ENCODE results near the gene TUBB1.

Gene TUBB1

DNA sequence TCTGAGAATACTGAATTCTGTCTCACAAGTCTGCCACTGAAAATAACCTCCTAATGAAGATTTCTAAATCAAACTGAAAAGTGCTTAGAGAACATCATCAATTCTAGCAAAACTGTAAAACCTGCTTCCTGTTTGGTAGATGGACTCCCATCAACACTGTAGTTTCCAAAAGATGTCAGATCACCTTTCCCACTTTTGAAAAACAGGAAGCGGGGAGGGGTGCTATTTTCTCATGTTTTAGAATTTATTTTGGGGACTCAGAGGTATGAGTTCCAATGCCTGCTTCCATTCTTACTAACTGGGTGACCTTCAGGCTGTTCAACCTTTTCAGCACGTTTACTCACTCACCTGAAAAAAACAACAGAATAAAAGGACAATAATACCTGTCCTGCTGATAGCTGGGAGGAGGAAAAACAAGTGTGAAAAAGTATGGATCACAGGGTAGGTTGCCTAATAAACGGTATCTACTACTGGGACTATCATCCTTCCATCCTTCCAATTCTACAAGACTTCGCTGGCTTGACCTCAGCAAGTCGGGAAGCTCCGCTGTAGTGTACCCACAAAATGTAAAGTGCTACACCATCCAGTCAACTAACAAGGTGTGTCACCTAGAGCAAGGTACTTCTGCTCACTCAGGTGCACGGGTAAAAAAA, 11.8 kb downstream of the TUBB1 start:
- H3F3A ChIP-seq (ENCODE audit: insufficient read depth, low read length) = peaks cover 19% of the 10 kb centered on the region

DNA sequence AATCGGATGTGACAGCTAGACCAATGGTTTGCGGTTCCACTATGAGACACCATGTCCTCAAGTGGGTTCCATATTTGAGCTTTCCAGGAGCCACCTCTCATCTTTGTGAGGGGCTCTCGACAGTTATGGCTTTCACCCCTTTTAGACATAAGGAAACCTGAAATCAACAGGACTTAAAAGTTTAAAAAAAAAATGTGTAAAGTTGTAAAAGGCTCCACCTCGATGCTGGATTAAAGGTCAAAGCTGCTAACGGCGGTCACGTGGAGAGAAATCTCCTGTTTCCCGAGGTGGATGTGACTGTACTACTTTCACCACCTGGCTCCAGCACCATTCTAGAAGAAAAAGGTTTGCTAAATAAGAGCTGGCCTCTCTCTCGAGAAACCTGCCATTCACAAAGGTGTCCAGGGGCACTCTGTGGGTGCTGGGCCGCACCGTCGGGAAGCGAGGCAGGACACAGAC, 12.4 kb downstream of the TUBB1 start:
- Histone ChIP-seq H2AFZ (ENCODE audit: low read length) (peak overlapping the region; percentile 72), H3K4me1 (ENCODE audit: low read length) (peaks cover 31% of the 10 kb centered on the region), H3K36me3 (replicated peaks; ENCODE audit: insufficient read depth, low read length) (peaks cover 6% of the 10 kb centered on the region), H4K20me1 (ENCODE audit: insufficient read depth, low read length) (peaks cover 15% of the 10 kb centered on the region), H3K4me2 (ENCODE audit: low read depth, low read length) (peak overlapping the region; percentile 69), H3K27ac (ENCODE audit: low read length) (peak overlapping the region; percentile 72; the same call in 1 of the 2 replicates), H3K4me3 (ENCODE audit: low read length) (peak overlapping the region; percentile 98), H3F3A (ENCODE audit: insufficient read depth, low read length) (peaks cover 19% of the 10 kb centered on the region), H3K27me3 (replicated peaks; ENCODE audit: insufficient read depth, low read length) (no peaks in the 10 kb centered on the region), H3K79me2 (ENCODE audit: low read length) (peaks cover 68% of the 10 kb centered on the region), H3K9me2 (replicated peaks; ENCODE audit: insufficient read depth, low read length) (no peaks in the 10 kb centered on the region), H3K9me3 (replicated peaks; ENCODE audit: insufficient read depth, low read length) (no peaks in the 10 kb centered on the region), H3K9ac (ENCODE audit: low read length) (peak overlapping the region; percentile 93)
- DNase-seq = peak; percentile 59
- TF ChIP-seq EZH2phosphoT487 (IDR thresholded peaks at IDR 0.05; ENCODE audit: low read length) = no peak
- no peak for TF ChIP-seq EZH2 (optimal IDR thresholded peaks at IDR 0.05; ENCODE audit: low read depth, low read length)
- TF ChIP-seq, protein P1, sequence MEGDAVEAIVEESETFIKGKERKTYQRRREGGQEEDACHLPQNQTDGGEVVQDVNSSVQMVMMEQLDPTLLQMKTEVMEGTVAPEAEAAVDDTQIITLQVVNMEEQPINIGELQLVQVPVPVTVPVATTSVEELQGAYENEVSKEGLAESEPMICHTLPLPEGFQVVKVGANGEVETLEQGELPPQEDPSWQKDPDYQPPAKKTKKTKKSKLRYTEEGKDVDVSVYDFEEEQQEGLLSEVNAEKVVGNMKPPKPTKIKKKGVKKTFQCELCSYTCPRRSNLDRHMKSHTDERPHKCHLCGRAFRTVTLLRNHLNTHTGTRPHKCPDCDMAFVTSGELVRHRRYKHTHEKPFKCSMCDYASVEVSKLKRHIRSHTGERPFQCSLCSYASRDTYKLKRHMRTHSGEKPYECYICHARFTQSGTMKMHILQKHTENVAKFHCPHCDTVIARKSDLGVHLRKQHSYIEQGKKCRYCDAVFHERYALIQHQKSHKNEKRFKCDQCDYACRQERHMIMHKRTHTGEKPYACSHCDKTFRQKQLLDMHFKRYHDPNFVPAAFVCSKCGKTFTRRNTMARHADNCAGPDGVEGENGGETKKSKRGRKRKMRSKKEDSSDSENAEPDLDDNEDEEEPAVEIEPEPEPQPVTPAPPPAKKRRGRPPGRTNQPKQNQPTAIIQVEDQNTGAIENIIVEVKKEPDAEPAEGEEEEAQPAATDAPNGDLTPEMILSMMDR (IDR thresholded peaks at IDR 0.05; ENCODE audit: low read length) = no peak

More for the DNA sequence above, 11.8 kb downstream of the TUBB1 start:
- H3K4me3 ChIP-seq (ENCODE audit: low read length) = peak overlapping the region; percentile 98
- H3K9me3 ChIP-seq (replicated peaks; ENCODE audit: insufficient read depth, low read length) = no peaks in the 10 kb centered on the region
- H3K27me3 ChIP-seq (replicated peaks; ENCODE audit: insufficient read depth, low read length) = no peaks in the 10 kb centered on the region
- peak overlapping the region; percentile 72; the same call in 1 of the 2 replicates for H3K27ac ChIP-seq (ENCODE audit: low read length)
- H4K20me1 ChIP-seq (ENCODE audit: insufficient read depth, low read length) = peaks cover 17% of the 10 kb centered on the region
- no peak for DNase-seq
- TF ChIP-seq, protein P1 (IDR thresholded peaks at IDR 0.05; ENCODE audit: low read length) = no peak
- TF ChIP-seq EZH2 (optimal IDR thresholded peaks at IDR 0.05; ENCODE audit: low read depth, low read length) (no peak), EZH2phosphoT487 (IDR thresholded peaks at IDR 0.05; ENCODE audit: low read length) (no peak)
- H3K4me2 ChIP-seq (ENCODE audit: low read depth, low read length) = peak overlapping the region; percentile 69
- H3K9ac ChIP-seq (ENCODE audit: low read length) = peak overlapping the region; percentile 93
- no peaks in the 10 kb centered on the region for H3K9me2 ChIP-seq (replicated peaks; ENCODE audit: insufficient read depth, low read length)
- H3K36me3 ChIP-seq (replicated peaks; ENCODE audit: insufficient read depth, low read length) = peaks cover 6% of the 10 kb centered on the region
- H2AFZ ChIP-seq (ENCODE audit: low read length) = no peak overlapping the region
- H3K4me1 ChIP-seq (ENCODE audit: low read length) = peaks cover 31% of the 10 kb centered on the region
- peaks cover 69% of the 10 kb centered on the region for H3K79me2 ChIP-seq (ENCODE audit: low read length)

DNA sequence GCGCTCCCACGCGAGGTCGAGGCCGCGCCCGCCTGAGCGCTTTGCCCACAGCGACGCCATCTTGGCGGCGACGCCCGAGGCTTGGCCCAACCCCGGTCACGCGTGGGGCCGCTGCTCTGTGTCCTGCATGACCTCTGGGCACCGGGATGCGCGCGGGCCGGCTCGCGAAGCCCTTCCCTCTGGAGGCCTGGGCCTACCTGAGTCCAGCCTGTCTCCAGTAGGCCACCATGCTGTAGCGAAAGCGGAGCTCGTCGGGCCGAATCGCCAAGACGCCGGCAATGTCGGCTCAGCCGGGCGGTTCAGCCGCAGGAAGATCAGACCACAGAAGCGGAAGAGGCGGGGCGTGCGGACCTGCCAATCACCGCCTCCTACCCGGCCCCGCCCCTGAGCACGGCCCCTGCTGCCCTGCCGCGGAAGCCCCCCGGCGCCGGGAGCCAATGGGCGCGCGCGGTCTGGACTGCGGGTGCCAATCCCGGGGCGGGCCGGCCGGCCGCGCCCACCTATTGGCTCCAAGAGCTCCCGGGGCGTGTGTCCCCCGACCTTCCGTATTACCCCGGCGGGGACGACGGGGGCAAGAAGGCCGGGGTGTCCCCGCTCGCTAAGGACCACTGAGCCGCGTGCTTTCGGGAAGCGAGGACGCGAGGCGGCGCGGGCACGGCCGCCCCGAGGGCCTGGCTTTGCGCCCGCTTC, 12.9 kb downstream of the TUBB1 start, which contains the start of gene ATP5F1E:
ATP5F1E (minus strand) TSS at position 313 of the 690 bp plus-strand sequence; CDS start at position 229, 84 bp downstream.
- H3F3A ChIP-seq (ENCODE audit: insufficient read depth, low read length) = peaks cover 19% of the 10 kb centered on the region
- H3K9ac ChIP-seq (ENCODE audit: low read length) = peak within 1 kb of the TSS; percentile 93
- no peaks in the 10 kb centered on the region for H3K27me3 ChIP-seq (replicated peaks; ENCODE audit: insufficient read depth, low read length)
- H3K4me2 ChIP-seq (ENCODE audit: low read depth, low read length) = peak within 1 kb of the TSS; percentile 98
- H2AFZ ChIP-seq (ENCODE audit: low read length) = peak within 1 kb of the TSS; percentile 72
- H3K27ac ChIP-seq (ENCODE audit: low read length) = peak within 1 kb of the TSS; percentile 72; the same call in 1 of the 2 replicates
- H3K79me2 ChIP-seq (ENCODE audit: low read length) = peaks cover 68% of the 10 kb centered on the region
- peak within 1 kb of the TSS; percentile 98 for H3K4me3 ChIP-seq (ENCODE audit: low read length)
- peaks cover 31% of the 10 kb centered on the region for H3K4me1 ChIP-seq (ENCODE audit: low read length)
- H3K9me3 ChIP-seq (replicated peaks; ENCODE audit: insufficient read depth, low read length) = no peaks in the 10 kb centered on the region
- DNase-seq = peak; percentile 97
- H3K36me3 ChIP-seq (replicated peaks; ENCODE audit: insufficient read depth, low read length) = peaks cover 10% of the 10 kb centered on the region
- H3K9me2 ChIP-seq (replicated peaks; ENCODE audit: insufficient read depth, low read length) = no peaks in the 10 kb centered on the region
- H4K20me1 ChIP-seq (ENCODE audit: insufficient read depth, low read length) = peaks cover 13% of the 10 kb centered on the region
- no peak for TF ChIP-seq EZH2phosphoT487 (IDR thresholded peaks at IDR 0.05; ENCODE audit: low read length)
- TF ChIP-seq EZH2 (optimal IDR thresholded peaks at IDR 0.05; ENCODE audit: low read depth, low read length) = no peak
- TF ChIP-seq, protein P1 (IDR thresholded peaks at IDR 0.05; ENCODE audit: low read length) = no peak
